AG08396 (cell line): ENCODE data around the gene FLNA.

Source experiments
- DNase-seq: peaks from one replicate; pipeline ENCODE4 v3.0.0; 2012; ENCODE audit warnings: low spot score, mixed read lengths

Gene FLNA

GRCh38 chrX:154373340-154374306, 811 bp downstream of the FLNA start:
- DNase-seq = peak; percentile 68

GRCh38 chrX:154372612-154373022, 1.8 kb downstream of the FLNA start:
- DNase-seq = peak; percentile 65

- no peak for DNase-seq
These were observed 2.6 kb downstream of the FLNA start for GRCh38 chrX:154371789-154372300.

GRCh38 chrX:154371017-154371788, 3.2 kb downstream of the FLNA start:
- DNase-seq = peak; percentile 82

- DNase-seq = no peak
These were observed 4.0 kb downstream of the FLNA start for GRCh38 chrX:154370300-154371016.

GRCh38 chrX:154369449-154370299, 4.8 kb downstream of the FLNA start:
- peak; percentile 81 for DNase-seq

- peak; percentile 83 for DNase-seq
These were observed 5.6 kb downstream of the FLNA start for GRCh38 chrX:154368630-154369448.

GRCh38 chrX:154367474-154368308, 6.7 kb downstream of the FLNA start:
- no peak for DNase-seq

- no peak for DNase-seq
These were observed 7.8 kb downstream of the FLNA start for GRCh38 chrX:154366666-154367055.

GRCh38 chrX:154365997-154366665, 8.3 kb downstream of the FLNA start:
- no peak for DNase-seq

- DNase-seq = no peak
These were observed 9.3 kb downstream of the FLNA start for GRCh38 chrX:154365052-154365600.

- no peak for DNase-seq
These were observed 10.6 kb downstream of the FLNA start for GRCh38 chrX:154363706-154364439.

- DNase-seq = no peak
These were observed 12.2 kb downstream of the FLNA start for GRCh38 chrX:154362085-154362742.

GRCh38 chrX:154360155-154360713, 14.2 kb downstream of the FLNA start:
- no peak for DNase-seq

- no peak for DNase-seq
These were observed 14.9 kb downstream of the FLNA start for GRCh38 chrX:154359362-154360154.

- DNase-seq = no peak
These were observed 15.6 kb downstream of the FLNA start for GRCh38 chrX:154358829-154359228.
